Common myeloid progenitor, CD34-positive (primary cell): ENCODE results near the gene ART1.

Source experiments
- CTCF ChIA-PET: fragments of 350-600 bp; sonication (Branson Sonifier 250); formaldehyde crosslinking; loops from one replicate; lab custom pipeline; 2021; ENCODE audit warnings: antibody characterized with exemption; lab: Charles Lee
- POLR2A ChIA-PET: fragments of 350-600 bp; sonication (Branson Sonifier 250); formaldehyde crosslinking; loops from one replicate; lab custom pipeline; 2021; ENCODE audit warnings: antibody characterized with exemption; lab: Charles Lee
- DNase-seq, 3 donors: peaks; one replicate each; pipeline versions ENCODE4 v3.0.0 to v3.0.0-alpha.2; 2013
- H3K27ac ChIP-seq, 2 experiments: 1 replicate in 1 of 2; 2 replicates in 1 of 2; pipeline ENCODE4 v1.7.0; 2013; ENCODE audit warnings: inconsistent platforms in 2 of 2, low read length in 2 of 2, mild to moderate bottlenecking in 2 of 2, low read depth in 1 of 2, moderate library complexity in 1 of 2; ENCODE audit not compliant: severe bottlenecking in 2 of 2, insufficient read depth in 1 of 2, poor library complexity in 1 of 2
- H3K27me3 ChIP-seq, 5 experiments: replicated peaks in 2 of 5; 1 replicate in 3 of 5; 2 replicates in 2 of 5; pipeline versions ENCODE4 v1.6.1 to v1.7.0; 2013; ENCODE audit warnings: low read length in 4 of 5, mild to moderate bottlenecking in 2 of 5, moderate library complexity in 2 of 5, inconsistent platforms in 1 of 5; ENCODE audit not compliant: insufficient read depth in 5 of 5, control insufficient read depth in 4 of 5
- H3K36me3 ChIP-seq, 4 experiments: 1 replicate in 2 of 4; 2 replicates in 2 of 4; pipeline versions ENCODE4 v1.6.1 to v1.7.0; 2013; ENCODE audit warnings: low read length in 3 of 4, control low read depth in 1 of 4, mild to moderate bottlenecking in 1 of 4; ENCODE audit not compliant: control insufficient read depth in 4 of 4, insufficient read depth in 4 of 4
- H3K4me1 ChIP-seq, 4 experiments: 1 replicate in 3 of 4; 2 replicates in 1 of 4; pipeline versions ENCODE4 v1.6.1 to v1.7.1; 2013; ENCODE audit warnings: low read length in 3 of 4, mild to moderate bottlenecking in 3 of 4, control low read depth in 1 of 4, inconsistent platforms in 1 of 4, moderate library complexity in 1 of 4; ENCODE audit not compliant: control insufficient read depth in 4 of 4, insufficient read depth in 4 of 4; ENCODE audit errors: control extremely low read depth in 1 of 4
- H3K4me3 ChIP-seq, 7 experiments: 1 replicate in 4 of 7; 2 replicates in 3 of 7; pipeline versions ENCODE4 v1.5.1 to v1.7.0; 2013; ENCODE audit warnings: mild to moderate bottlenecking in 7 of 7, low read length in 6 of 7, moderate library complexity in 6 of 7, inconsistent platforms in 2 of 7, low read depth in 2 of 7, control low read depth in 1 of 7; ENCODE audit not compliant: insufficient read depth in 4 of 7, control insufficient read depth in 1 of 7; ENCODE audit errors: extremely low read depth in 1 of 7
- H3K9me3 ChIP-seq, 5 experiments: 1 replicate in 4 of 5; 2 replicates in 1 of 5; pipeline versions ENCODE4 v1.6.1 to v1.7.1; 2013; ENCODE audit warnings: low read length in 4 of 5, mild to moderate bottlenecking in 2 of 5, inconsistent platforms in 1 of 5, low read depth in 1 of 5, moderate library complexity in 1 of 5; ENCODE audit not compliant: control insufficient read depth in 4 of 5, insufficient read depth in 2 of 5; ENCODE audit errors: control extremely low read depth in 1 of 5
- WGBS: methylation state at CpG from one replicate; pipeline ENCODE4 v1.1.5; 2013; ENCODE audit not compliant: insufficient coverage; 5-methylcytosine and 5-hydroxymethylcytosine counted together

ART1 gene

DNA sequence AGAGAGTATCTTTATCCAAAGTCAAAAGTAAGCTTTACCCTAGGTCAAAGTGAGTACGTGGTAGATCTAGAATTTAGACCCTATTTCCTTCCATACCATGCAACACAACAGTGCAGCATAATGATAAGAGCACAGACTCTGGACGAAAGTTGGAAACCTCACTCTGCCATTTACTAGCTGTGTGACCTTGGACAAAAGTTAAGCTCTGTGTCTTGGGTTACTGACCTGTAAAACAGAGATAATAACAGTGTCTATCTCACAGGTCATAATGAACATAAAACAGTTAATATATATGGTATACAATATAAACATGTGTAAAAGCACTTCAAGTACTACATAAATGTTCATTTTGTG lies 39.9 kb downstream of the ART1 start:
- no peak overlapping the region for H3K4me3 ChIP-seq
- 100% methylated on average over 2 of the region's 2 CpGs for WGBS
- peak in 1 of 3 donors; percentile 4 for DNase-seq
- no peaks in the 10 kb centered on the region for H3K9me3 ChIP-seq
- no peaks in the 10 kb centered on the region for H3K4me1 ChIP-seq
- H3K36me3 ChIP-seq, result peaks cover 34 to 87% (median 57%) of the 10 kb centered on the region in 4 experiments
- no peaks in the 10 kb centered on the region for H3K27me3 ChIP-seq
- ChIA-PET CTCF (interaction anchor here (1.6 kb wide), 1 partner anchor 26 kb away, joined by 4 read pairs; no protein-coding TSS in a partner anchor), POLR2A (no interaction called here)
- H3K27ac ChIP-seq, result no peak overlapping the region

GRCh38 chr11:3685923-3686322 lies 41.0 kb downstream of the ART1 start:
- H3K4me1 ChIP-seq, result no peaks in the 10 kb centered on the region
- POLR2A ChIA-PET, result no interaction called here
- CTCF ChIA-PET, result no interaction called here
- H3K27ac ChIP-seq, result no peak overlapping the region
- no peaks in the 10 kb centered on the region for H3K27me3 ChIP-seq
- DNase-seq, result no peak
- H3K36me3 ChIP-seq, result peaks cover 27 to 86% (median 51%) of the 10 kb centered on the region in 4 experiments
- no peaks in the 10 kb centered on the region for H3K9me3 ChIP-seq
- H3K4me3 ChIP-seq, result no peak overlapping the region
- 96% methylated on average over 6 of the region's 7 CpGs for WGBS

- ChIA-PET CTCF (no interaction called here), POLR2A (no interaction called here)
- Histone ChIP-seq H3K4me3 (no peak overlapping the region), H3K27me3 (no peaks in the 10 kb centered on the region), H3K27ac (no peak overlapping the region), H3K36me3 (peaks cover 26 to 86% (median 52%) of the 10 kb centered on the region in 4 experiments), H3K9me3 (no peaks in the 10 kb centered on the region), H3K4me1 (no peaks in the 10 kb centered on the region)
- DNase-seq, result no peak
- 92% methylated on average over 2 of the region's 4 CpGs for WGBS
Measured at GRCh38 chr11:3686751-3687150, 41.8 kb downstream of the ART1 start.

- no peaks in the 10 kb centered on the region for H3K9me3 ChIP-seq
- H3K27me3 ChIP-seq, result no peaks in the 10 kb centered on the region
- no CpG with 5 or more reads among the region's 2 CpGs for WGBS
- H3K27ac ChIP-seq, result no peak overlapping the region
- H3K36me3 ChIP-seq, result peaks cover 28 to 86% (median 62%) of the 10 kb centered on the region in 4 experiments
- ChIA-PET CTCF (interaction anchor here (0.5 to 1.8 kb wide), 3 partner anchors 37 to 82 kb away, joined by 3 to 4 read pairs (median 4); no protein-coding TSS in a partner anchor), POLR2A (no interaction called here)
- H3K4me1 ChIP-seq, result no peaks in the 10 kb centered on the region
- no peak overlapping the region for H3K4me3 ChIP-seq
- no peak for DNase-seq
Measured at GRCh38 chr11:3700410-3700809, 55.5 kb downstream of the ART1 start.

- Histone ChIP-seq H3K27ac (no peak overlapping the region), H3K27me3 (no peaks in the 10 kb centered on the region), H3K4me1 (no peaks in the 10 kb centered on the region), H3K4me3 (no peak overlapping the region), H3K9me3 (no peaks in the 10 kb centered on the region), H3K36me3 (peaks cover 30 to 86% (median 60%) of the 10 kb centered on the region in 4 experiments)
- no peak for DNase-seq
- POLR2A ChIA-PET, result no interaction called here
- CTCF ChIA-PET, result interaction anchor here (0.5 to 1.8 kb wide), 3 partner anchors 37 to 81 kb away, joined by 3 to 4 read pairs (median 4); no protein-coding TSS in a partner anchor
- WGBS, result no CpG with 5 or more reads among the region's 2 CpGs
Measured at GRCh38 chr11:3700910-3701309, 56.0 kb downstream of the ART1 start.

DNA sequence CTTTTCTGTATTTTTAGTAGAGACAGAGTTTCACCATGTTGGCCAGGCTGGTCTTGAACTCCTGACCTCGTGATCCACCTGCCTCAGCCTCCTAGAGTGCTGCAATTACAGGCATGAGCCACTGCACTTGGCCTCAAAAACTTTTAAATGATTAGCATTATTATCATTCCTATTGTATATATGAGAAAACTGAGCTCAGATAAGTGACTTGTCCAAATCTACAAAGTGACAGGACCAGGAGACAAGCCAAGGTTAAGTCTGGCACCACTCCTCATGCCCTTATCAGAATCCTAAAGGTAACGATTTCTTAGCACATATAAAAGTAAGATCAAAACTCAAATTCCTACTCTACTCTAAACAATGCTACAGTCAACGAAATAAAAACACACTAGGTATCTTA lies 58.5 kb downstream of the ART1 start:
- Histone ChIP-seq H3K9me3 (no peaks in the 10 kb centered on the region), H3K36me3 (peaks cover 36 to 78% (median 59%) of the 10 kb centered on the region in 4 experiments), H3K4me1 (no peaks in the 10 kb centered on the region), H3K4me3 (no peak overlapping the region), H3K27me3 (no peaks in the 10 kb centered on the region), H3K27ac (no peak overlapping the region)
- 100% methylated on average over 1 of the region's 3 CpGs for WGBS
- POLR2A ChIA-PET, result interaction anchor here (0.6 kb wide), 1 partner anchor 121 kb away, joined by 3 read pairs; no protein-coding TSS in a partner anchor
- DNase-seq, result no peak
- CTCF ChIA-PET, result interaction anchor here (0.9 to 1.4 kb wide), 2 partner anchors 16 to 95 kb away, joined by 3 read pairs; no protein-coding TSS in a partner anchor

GRCh38 chr11:3707176-3707575 lies 62.2 kb downstream of the ART1 start:
- no peak for DNase-seq
- H3K36me3 ChIP-seq, result peaks cover 31 to 79% (median 54%) of the 10 kb centered on the region in 4 experiments

More at GRCh38 chr11:3707176-3707575, 62.2 kb downstream of the ART1 start:
- no peaks in the 10 kb centered on the region for H3K9me3 ChIP-seq
- H3K4me1 ChIP-seq, result no peaks in the 10 kb centered on the region
- no peak overlapping the region for H3K27ac ChIP-seq
- no peaks in the 10 kb centered on the region for H3K27me3 ChIP-seq
- H3K4me3 ChIP-seq, result no peak overlapping the region
- ChIA-PET CTCF (interaction anchor here (1.0 kb wide), 1 partner anchor 103 kb away, joined by 3 read pairs; no protein-coding TSS in a partner anchor), POLR2A (interaction anchor here (0.9 kb wide), 1 partner anchor 360 kb away, joined by 3 read pairs; no protein-coding TSS in a partner anchor)
- no CpG with 5 or more reads among the region's 2 CpGs for WGBS
